Measurements from ENCODE around the gene CHRNE.

CHRNE gene

DNA sequence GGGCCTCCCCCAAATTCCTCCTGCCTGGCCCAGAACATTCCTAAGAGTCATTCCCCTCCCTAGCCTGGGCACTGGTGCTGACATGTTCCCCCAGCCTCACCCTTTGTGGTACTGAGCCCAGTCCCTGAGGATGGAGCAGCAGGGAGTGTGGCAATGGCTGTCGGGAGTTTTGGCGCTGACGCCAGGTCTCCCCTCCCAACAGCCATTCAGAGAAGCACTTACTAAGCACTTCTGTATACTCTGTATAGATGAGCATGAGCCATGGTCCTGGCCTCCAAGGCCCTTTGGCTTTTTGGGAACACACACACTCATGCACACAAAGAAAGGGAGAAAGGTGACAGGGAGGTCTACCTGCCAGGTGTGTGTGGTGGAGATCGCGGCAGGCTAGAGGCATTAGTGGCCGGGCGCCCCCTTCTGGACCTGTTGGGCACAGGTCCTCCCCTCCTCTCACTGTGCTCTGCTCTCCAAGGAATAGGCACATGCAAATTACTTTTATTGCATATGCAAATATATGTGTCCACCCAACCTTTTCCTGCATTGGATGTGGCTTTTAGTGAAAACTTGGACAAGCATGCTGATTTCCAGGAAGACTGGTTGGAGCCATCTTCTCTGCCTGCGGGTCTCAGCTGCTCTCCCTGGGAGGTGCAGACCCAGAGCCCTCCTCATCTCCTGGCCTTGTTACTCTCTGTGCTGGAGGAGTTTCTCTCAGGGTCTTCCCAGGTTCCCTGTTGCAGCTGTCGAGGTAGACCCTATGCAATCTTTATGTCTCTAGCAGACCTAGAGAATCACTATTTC lies 20.9 kb downstream of the CHRNE start:
- Histone ChIP-seq H3K4me3 (ENCODE audit: low read length, poor library complexity, severe bottlenecking) (no peak overlapping the region), H3F3A (ENCODE audit: low read depth) (no peaks in the 10 kb centered on the region), H4K20me1 (ENCODE audit: insufficient read depth, low read length, poor library complexity, severe bottlenecking) (no peaks in the 10 kb centered on the region), H3K9me3 (ENCODE audit: insufficient read depth, low read depth, low read length) (no peaks in the 10 kb centered on the region), H3K9ac (ENCODE audit: low read depth, low read length, poor library complexity, severe bottlenecking) (no peak overlapping the region), H3K9me2 (replicated peaks; ENCODE audit: low read depth, low read length) (no peaks in the 10 kb centered on the region), H3K79me2 (ENCODE audit: insufficient read depth, low read length) (no peaks in the 10 kb centered on the region), H3K4me2 (ENCODE audit: low read depth, low read length, poor library complexity, severe bottlenecking) (no peak overlapping the region), H3K36me3 (ENCODE audit: insufficient read depth, low read length) (peaks cover 49% of the 10 kb centered on the region; the same call in 1 of the 2 replicates), H3K4me1 (ENCODE audit: insufficient read depth, low read length, poor library complexity, severe bottlenecking) (no peaks in the 10 kb centered on the region), H2AFZ (ENCODE audit: low read length) (no peak overlapping the region), H3K27me3 (ENCODE audit: insufficient read depth, low read length, poor library complexity, severe bottlenecking) (no peaks in the 10 kb centered on the region)
- TF ChIP-seq, protein P1, sequence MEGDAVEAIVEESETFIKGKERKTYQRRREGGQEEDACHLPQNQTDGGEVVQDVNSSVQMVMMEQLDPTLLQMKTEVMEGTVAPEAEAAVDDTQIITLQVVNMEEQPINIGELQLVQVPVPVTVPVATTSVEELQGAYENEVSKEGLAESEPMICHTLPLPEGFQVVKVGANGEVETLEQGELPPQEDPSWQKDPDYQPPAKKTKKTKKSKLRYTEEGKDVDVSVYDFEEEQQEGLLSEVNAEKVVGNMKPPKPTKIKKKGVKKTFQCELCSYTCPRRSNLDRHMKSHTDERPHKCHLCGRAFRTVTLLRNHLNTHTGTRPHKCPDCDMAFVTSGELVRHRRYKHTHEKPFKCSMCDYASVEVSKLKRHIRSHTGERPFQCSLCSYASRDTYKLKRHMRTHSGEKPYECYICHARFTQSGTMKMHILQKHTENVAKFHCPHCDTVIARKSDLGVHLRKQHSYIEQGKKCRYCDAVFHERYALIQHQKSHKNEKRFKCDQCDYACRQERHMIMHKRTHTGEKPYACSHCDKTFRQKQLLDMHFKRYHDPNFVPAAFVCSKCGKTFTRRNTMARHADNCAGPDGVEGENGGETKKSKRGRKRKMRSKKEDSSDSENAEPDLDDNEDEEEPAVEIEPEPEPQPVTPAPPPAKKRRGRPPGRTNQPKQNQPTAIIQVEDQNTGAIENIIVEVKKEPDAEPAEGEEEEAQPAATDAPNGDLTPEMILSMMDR (conservative IDR thresholded peaks at IDR 0.05; ENCODE audit: low read length): peak; percentile 90
- TF ChIP-seq EZH2phosphoT487 (IDR thresholded peaks at IDR 0.05; ENCODE audit: borderline replicate concordance): no peak

DNA sequence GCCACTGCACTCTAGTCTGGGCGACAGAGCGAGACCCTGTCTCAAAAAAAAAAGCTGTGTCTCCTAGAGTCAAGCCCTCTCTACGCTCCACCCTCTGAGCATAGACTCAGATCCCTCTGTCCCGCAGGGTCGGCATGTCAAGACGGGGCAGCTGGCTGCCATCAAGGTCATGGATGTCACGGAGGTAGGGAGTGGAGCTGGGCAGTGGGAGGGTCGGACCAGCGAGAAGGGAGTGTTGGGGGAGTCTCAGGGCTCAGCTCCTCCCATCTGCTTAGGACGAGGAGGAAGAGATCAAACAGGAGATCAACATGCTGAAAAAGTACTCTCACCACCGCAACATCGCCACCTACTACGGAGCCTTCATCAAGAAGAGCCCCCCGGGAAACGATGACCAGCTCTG lies 22.0 kb downstream of the CHRNE start:
- H3K9me3 ChIP-seq (ENCODE audit: insufficient read depth, low read depth, low read length): no peaks in the 10 kb centered on the region
- H3K9ac ChIP-seq (ENCODE audit: low read depth, low read length, poor library complexity, severe bottlenecking): no peak overlapping the region
- H3K79me2 ChIP-seq (ENCODE audit: insufficient read depth, low read length): no peaks in the 10 kb centered on the region
- TF ChIP-seq, protein P1 (conservative IDR thresholded peaks at IDR 0.05; ENCODE audit: low read length): no peak
- TF ChIP-seq EZH2phosphoT487 (IDR thresholded peaks at IDR 0.05; ENCODE audit: borderline replicate concordance): no peak
- no peaks in the 10 kb centered on the region for H4K20me1 ChIP-seq (ENCODE audit: insufficient read depth, low read length, poor library complexity, severe bottlenecking)
- H3F3A ChIP-seq (ENCODE audit: low read depth): no peaks in the 10 kb centered on the region
- no peak overlapping the region for H3K4me2 ChIP-seq (ENCODE audit: low read depth, low read length, poor library complexity, severe bottlenecking)
- no peak overlapping the region for H3K4me3 ChIP-seq (ENCODE audit: low read length, poor library complexity, severe bottlenecking)
- H3K36me3 ChIP-seq (ENCODE audit: insufficient read depth, low read length): peaks cover 38% of the 10 kb centered on the region; the same call in 1 of the 2 replicates
- no peaks in the 10 kb centered on the region for H3K4me1 ChIP-seq (ENCODE audit: insufficient read depth, low read length, poor library complexity, severe bottlenecking)
- no peak overlapping the region for H2AFZ ChIP-seq (ENCODE audit: low read length)
- no peaks in the 10 kb centered on the region for H3K9me2 ChIP-seq (replicated peaks; ENCODE audit: low read depth, low read length)
- no peaks in the 10 kb centered on the region for H3K27me3 ChIP-seq (ENCODE audit: insufficient read depth, low read length, poor library complexity, severe bottlenecking)

DNA sequence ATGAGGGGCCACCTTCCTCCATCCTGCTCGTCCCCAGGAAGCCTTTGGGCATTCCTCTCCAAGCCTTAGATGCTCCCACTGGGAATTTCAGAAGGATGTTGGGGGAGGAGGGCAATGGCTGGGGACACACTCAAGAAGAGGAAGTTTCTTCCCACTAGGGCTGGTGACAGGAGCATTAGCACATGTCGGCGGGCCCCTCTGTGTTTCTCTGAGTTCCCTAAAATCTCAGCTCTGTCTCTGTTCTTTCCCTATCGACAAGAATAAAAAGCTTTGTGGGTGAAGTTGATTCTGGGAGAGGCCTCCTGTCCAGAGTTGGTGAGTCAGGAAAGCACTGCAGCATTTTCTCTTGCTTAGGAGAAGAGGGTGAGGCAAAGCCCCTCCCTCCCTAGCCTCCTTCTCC lies 23.3 kb downstream of the CHRNE start:
- H3K9me3 ChIP-seq (ENCODE audit: insufficient read depth, low read depth, low read length): no peaks in the 10 kb centered on the region
- H3K4me1 ChIP-seq (ENCODE audit: insufficient read depth, low read length, poor library complexity, severe bottlenecking): no peaks in the 10 kb centered on the region
- TF ChIP-seq, protein P1 (conservative IDR thresholded peaks at IDR 0.05; ENCODE audit: low read length): no peak
- no peak for TF ChIP-seq EZH2phosphoT487 (IDR thresholded peaks at IDR 0.05; ENCODE audit: borderline replicate concordance)
- no peaks in the 10 kb centered on the region for H3K9me2 ChIP-seq (replicated peaks; ENCODE audit: low read depth, low read length)
- H3K27me3 ChIP-seq (ENCODE audit: insufficient read depth, low read length, poor library complexity, severe bottlenecking): no peaks in the 10 kb centered on the region
- H3K4me3 ChIP-seq (ENCODE audit: low read length, poor library complexity, severe bottlenecking): no peak overlapping the region
- no peak overlapping the region for H3K4me2 ChIP-seq (ENCODE audit: low read depth, low read length, poor library complexity, severe bottlenecking)
- H4K20me1 ChIP-seq (ENCODE audit: insufficient read depth, low read length, poor library complexity, severe bottlenecking): no peaks in the 10 kb centered on the region
- H3F3A ChIP-seq (ENCODE audit: low read depth): no peaks in the 10 kb centered on the region
- H3K79me2 ChIP-seq (ENCODE audit: insufficient read depth, low read length): no peaks in the 10 kb centered on the region
- peaks cover 26% of the 10 kb centered on the region; the same call in 1 of the 2 replicates for H3K36me3 ChIP-seq (ENCODE audit: insufficient read depth, low read length)
- H2AFZ ChIP-seq (ENCODE audit: low read length): no peak overlapping the region
- H3K9ac ChIP-seq (ENCODE audit: low read depth, low read length, poor library complexity, severe bottlenecking): no peak overlapping the region
